ENCODE measurements around the gene HS6ST2. TPM values are rescaled to one million over a fixed set of nuclear protein-coding genes. Genes with fewer than 3 reads are reported as not detected.
"Not testable (repeated sequence)": the region's sequence is repeated elsewhere in the genome, so short reads cannot be mapped to it uniquely, and the experiment has no call there.

Gene HS6ST2
- total RNA-seq, 4 donors from 2014 or later, result 0.21 to 0.30 (median 0.24) TPM; not detected in 1

GRCh38 chrX:132887569-132887968, 70.9 kb downstream of the HS6ST2 start:
- H3K27ac ChIP-seq, result no peak overlapping the region
- no peak for TF ChIP-seq POLR2A (IDR thresholded peaks at IDR 0.05)
- no peaks in the 10 kb centered on the region for H3K36me3 ChIP-seq
- H3K27me3 ChIP-seq, result no peaks in the 10 kb centered on the region
- H3K4me3 ChIP-seq, result no peak overlapping the region
- H3K4me1 ChIP-seq, result no peaks in the 10 kb centered on the region
- no peaks in the 10 kb centered on the region for H3K9me3 ChIP-seq
- no peak for DNase-seq (ENCODE audit: low spot score in 2 of 2)

- TF ChIP-seq POLR2A (IDR thresholded peaks at IDR 0.05) (no peak), POLR2AphosphoS5 (IDR thresholded peaks at IDR 0.05) (no peak), CTCF (IDR thresholded peaks at IDR 0.05) (no peak), EP300 (IDR thresholded peaks at IDR 0.05) (no peak)
- no peaks in the 10 kb centered on the region for H3K36me3 ChIP-seq
- no peak overlapping the region for H3K27ac ChIP-seq
- H3K4me1 ChIP-seq, result no peaks in the 10 kb centered on the region
- DNase-seq (ENCODE audit: low spot score in 2 of 2), result no peak
- H3K9me3 ChIP-seq, result no peaks in the 10 kb centered on the region
- no peaks in the 10 kb centered on the region for H3K27me3 ChIP-seq
- 89% methylated on average over 5 of the region's 5 CpGs for WGBS
- no peak overlapping the region for H3K4me3 ChIP-seq
Observed at GRCh38 chrX:132883358-132883915, 75.0 kb downstream of the HS6ST2 start.

GRCh38 chrX:132880753-132881152, 77.7 kb downstream of the HS6ST2 start:
- H3K27ac ChIP-seq; DNase-seq (ENCODE audit: low spot score in 2 of 2); H3K4me1 ChIP-seq; H3K4me3 ChIP-seq; H3K27me3 ChIP-seq; H3K9me3 ChIP-seq; H3K36me3 ChIP-seq: not testable (repeated sequence)
- 73% methylated on average over 2 of the region's 2 CpGs for WGBS

- 60% methylated on average over 5 of the region's 5 CpGs for WGBS
- no peaks in the 10 kb centered on the region for H3K9me3 ChIP-seq
Observed at GRCh38 chrX:132877954-132878536, 80.4 kb downstream of the HS6ST2 start.

GRCh38 chrX:132876523-132877338, 81.7 kb downstream of the HS6ST2 start:
- DNase-seq (ENCODE audit: low spot score in 2 of 2), result no peak
- Histone ChIP-seq H3K9me3 (no peaks in the 10 kb centered on the region), H3K4me3 (no peak overlapping the region), H3K36me3 (no peaks in the 10 kb centered on the region), H3K27ac (no peak overlapping the region), H3K4me1 (peaks cover 3% of the 10 kb centered on the region), H3K27me3 (no peaks in the 10 kb centered on the region)
- TF ChIP-seq POLR2A (IDR thresholded peaks at IDR 0.05) (no peak), CTCF (IDR thresholded peaks at IDR 0.05) (no peak), EP300 (IDR thresholded peaks at IDR 0.05) (no peak), POLR2AphosphoS5 (IDR thresholded peaks at IDR 0.05) (no peak)
- WGBS, result 30% methylated on average over 2 of the region's 2 CpGs

More at GRCh38 chrX:132877954-132878536, 80.4 kb downstream of the HS6ST2 start:
- H3K36me3 ChIP-seq, result no peaks in the 10 kb centered on the region
- H3K27me3 ChIP-seq, result no peaks in the 10 kb centered on the region
- TF ChIP-seq POLR2A (IDR thresholded peaks at IDR 0.05) (no peak), CTCF (IDR thresholded peaks at IDR 0.05) (no peak), EP300 (IDR thresholded peaks at IDR 0.05) (no peak), POLR2AphosphoS5 (IDR thresholded peaks at IDR 0.05) (no peak)
- no peak for DNase-seq (ENCODE audit: low spot score in 2 of 2)
- H3K4me1 ChIP-seq, result peaks cover 3% of the 10 kb centered on the region
- H3K4me3 ChIP-seq, result no peak overlapping the region
- H3K27ac ChIP-seq, result no peak overlapping the region
